CD4-positive, alpha-beta memory T cell (primary cell): ENCODE measurements around the gene SLC4A11. TPM values are rescaled to one million over a fixed set of nuclear protein-coding genes. Genes with fewer than 3 reads are reported as not detected.

Source experiments
- CTCF ChIA-PET: fragments of 350-600 bp; sonication (Branson Sonifier 250); formaldehyde crosslinking; loops from one replicate; lab custom pipeline; 2021; ENCODE audit warnings: inconsistent platforms; ENCODE audit not compliant: partially characterized antibody; lab: Charles Lee
- POLR2A ChIA-PET: fragments of 350-600 bp; sonication (Branson Sonifier 250); formaldehyde crosslinking; loops from one replicate; lab custom pipeline; 2021; ENCODE audit not compliant: partially characterized antibody; lab: Charles Lee
- DNase-seq, 5 donors: peaks; one replicate each; pipeline versions ENCODE4 v3.0.0 to v3.0.0-alpha.2; 2020 to 2022; ENCODE audit warnings: mixed read lengths in 1 of 5
- H3K27ac ChIP-seq: one replicate; pipeline ENCODE4 v1.7.0; 2013; ENCODE audit warnings: low read depth, low read length
- H3K27me3 ChIP-seq: 2 replicates; pipeline ENCODE4 v1.7.0; 2013; ENCODE audit warnings: mild to moderate bottlenecking, low read length, moderate library complexity; ENCODE audit not compliant: insufficient read depth
- H3K36me3 ChIP-seq: 2 replicates; pipeline ENCODE4 v1.7.0; 2013; ENCODE audit warnings: mild to moderate bottlenecking, low read length, moderate library complexity; ENCODE audit not compliant: insufficient read depth
- H3K4me1 ChIP-seq: 2 replicates; pipeline ENCODE4 v1.7.0; 2013; ENCODE audit warnings: mild to moderate bottlenecking, low read length, moderate library complexity; ENCODE audit not compliant: insufficient read depth
- H3K4me3 ChIP-seq, 2 donors: one replicate each; pipeline ENCODE4 v1.7.0; 2013; ENCODE audit warnings: low read length in 2 of 2, mild to moderate bottlenecking in 1 of 2
- H3K9me3 ChIP-seq, 2 donors: one replicate each; pipeline ENCODE4 v1.7.0; 2013; ENCODE audit warnings: low read length in 2 of 2, control low read depth in 1 of 2; ENCODE audit not compliant: control insufficient read depth in 1 of 2
- H3K27ac Mint-ChIP-seq, 7 donors: one replicate each; pipeline ENCODE4 v1.8.0; 2020 to 2021; ENCODE audit warnings: mixed read lengths in 7 of 7, mild to moderate bottlenecking in 6 of 7, inconsistent platforms in 3 of 7, moderate library complexity in 3 of 7
- H3K27me3 Mint-ChIP-seq, 2 donors: one replicate each; pipeline ENCODE4 v1.8.0; 2020 to 2021; ENCODE audit warnings: mixed read lengths in 2 of 2
- H3K36me3 Mint-ChIP-seq, 2 donors: one replicate each; pipeline ENCODE4 v1.8.0; 2020 to 2021; ENCODE audit warnings: mixed read lengths in 2 of 2, inconsistent platforms in 1 of 2, mild to moderate bottlenecking in 1 of 2
- H3K4me1 Mint-ChIP-seq, 4 donors: one replicate each; pipeline ENCODE4 v1.8.0; 2020 to 2021; ENCODE audit warnings: mixed read lengths in 4 of 4, mild to moderate bottlenecking in 1 of 4
- H3K4me3 Mint-ChIP-seq, 8 donors: one replicate each; pipeline ENCODE4 v1.8.0; 2020 to 2021; ENCODE audit warnings: mixed read lengths in 8 of 8, mild to moderate bottlenecking in 7 of 8, moderate library complexity in 6 of 8, inconsistent platforms in 3 of 8
- H3K9me3 Mint-ChIP-seq, 8 donors: one replicate each; pipeline ENCODE4 v1.8.0; 2020 to 2021; ENCODE audit warnings: mixed read lengths in 8 of 8, mild to moderate bottlenecking in 5 of 8, inconsistent platforms in 3 of 8, moderate library complexity in 1 of 8
- intact Hi-C: fragments of 100-400 bp; cut with micrococcal nuclease; formaldehyde crosslinking; loops from one replicate; pipeline ENCODE4 v1.15.1; 2023
- polyA plus RNA-seq, 2 donors: library from polyadenylated mRNA; unstranded; fragments of 300-500 nt; fragmentation: Illumina TruSeq; gene quantifications; one replicate each; pipeline ENCODE4 v1.2.3, GENCODE V29; 2021
- total RNA-seq, 2 experiments: library from RNA; stranded (reverse); gene quantifications; one replicate each; pipeline ENCODE4 v1.2.3, GENCODE V29; 2021

SLC4A11 gene
- total and polyA plus RNA-seq, 4 experiments from 2014 or later = 0.35 to 0.83 (median 0.37) TPM; not detected in 1

GRCh38 chr20:3210346-3210745 lies 28.6 kb downstream of the SLC4A11 start:
- H3K27ac Mint-ChIP-seq = peak overlapping the region in 6 of 7 donors; percentile 33 to 92 (median 70)
- H3K9me3 Mint-ChIP-seq = no peaks in the 10 kb centered on the region
- peak overlapping the region; percentile 72 for H3K27ac ChIP-seq
- H3K36me3 ChIP-seq = peaks cover 18% of the 10 kb centered on the region
- peaks cover 17 to 39% (median 22%) of the 10 kb centered on the region in 4 donors for H3K4me1 Mint-ChIP-seq
- H3K9me3 ChIP-seq = no peaks in the 10 kb centered on the region
- DNase-seq = no peak
- H3K27me3 ChIP-seq = no peaks in the 10 kb centered on the region
- no peaks in the 10 kb centered on the region for H3K27me3 Mint-ChIP-seq
- H3K36me3 Mint-ChIP-seq = peaks cover 11 to 29% of the 10 kb centered on the region in 2 donors
- H3K4me1 ChIP-seq = peaks cover 21% of the 10 kb centered on the region
- ChIA-PET CTCF (interaction anchor here (2.7 kb wide), 1 partner anchor 8 kb away, joined by 19 read pairs; no protein-coding TSS in a partner anchor), POLR2A (interaction anchor here (1.2 to 3.7 kb wide), 3 partner anchors 13 to 164 kb away, joined by 4 to 15 read pairs (median 13); partner anchors contain the start of genes MRPS26 and SLC4A11)
- peak overlapping the region; percentile 84 to 97 (median 94) for H3K4me3 Mint-ChIP-seq
- intact Hi-C loops = no loop called here
- H3K4me3 ChIP-seq = peak overlapping the region; percentile 70 to 89

- no peaks in the 10 kb centered on the region for H3K9me3 Mint-ChIP-seq
- H3K4me3 Mint-ChIP-seq = peak overlapping the region; percentile 84 to 97 (median 94)
- no peaks in the 10 kb centered on the region for H3K9me3 ChIP-seq
- H3K4me1 ChIP-seq = peaks cover 22% of the 10 kb centered on the region
- H3K27ac Mint-ChIP-seq = peak overlapping the region; percentile 64 to 97 (median 95)
- H3K27me3 ChIP-seq = no peaks in the 10 kb centered on the region
- peak overlapping the region; percentile 72 for H3K27ac ChIP-seq
- peaks cover 17 to 40% (median 22%) of the 10 kb centered on the region in 4 donors for H3K4me1 Mint-ChIP-seq
- CTCF ChIA-PET = interaction anchor here (2.7 kb wide), 1 partner anchor 9 kb away, joined by 19 read pairs; no protein-coding TSS in a partner anchor
- POLR2A ChIA-PET = interaction anchor here (1.0 to 3.7 kb wide), 8 partner anchors 10 to 164 kb away, joined by 3 to 15 read pairs (median 6); partner anchors contain the start of genes MRPS26 and SLC4A11
- DNase-seq = peak in 1 of 5 donors; percentile 5
- no peaks in the 10 kb centered on the region for H3K27me3 Mint-ChIP-seq
- H3K36me3 Mint-ChIP-seq = peaks cover 11 to 26% of the 10 kb centered on the region in 2 donors
- H3K36me3 ChIP-seq = peaks cover 14% of the 10 kb centered on the region
- intact Hi-C loops = no loop called here
- H3K4me3 ChIP-seq = peak overlapping the region; percentile 70 to 89
These were observed 29.1 kb downstream of the SLC4A11 start for GRCh38 chr20:3209946-3210317.

GRCh38 chr20:3209257-3209945 lies 29.6 kb downstream of the SLC4A11 start, which contains the start of gene ITPA:
Gene ITPA (plus strand): TSS chr20:3209498. CDS start chr20:3209552, 54 bp downstream.
- Mint-ChIP-seq H3K4me3 (peak within 1 kb of the TSS; percentile 84 to 97 (median 94)), H3K27ac (peak within 1 kb of the TSS; percentile 64 to 97 (median 95)), H3K9me3 (no peaks in the 10 kb centered on the region), H3K36me3 (peaks cover 11 to 28% of the 10 kb centered on the region in 2 donors), H3K4me1 (peaks cover 19 to 45% (median 25%) of the 10 kb centered on the region in 4 donors), H3K27me3 (no peaks in the 10 kb centered on the region)
- Histone ChIP-seq H3K9me3 (no peaks in the 10 kb centered on the region), H3K27me3 (no peaks in the 10 kb centered on the region), H3K4me1 (peaks cover 27% of the 10 kb centered on the region), H3K36me3 (peaks cover 12% of the 10 kb centered on the region), H3K27ac (peak within 1 kb of the TSS; percentile 72), H3K4me3 (peak within 1 kb of the TSS; percentile 70 to 89)
- POLR2A ChIA-PET = interaction anchor here (1.0 to 3.7 kb wide), 9 partner anchors 9 to 163 kb away, joined by 3 to 15 read pairs (median 6); partner anchors contain the start of genes FASTKD5, MRPS26, SLC4A11 and UBOX5
- CTCF ChIA-PET = interaction anchor here (1.6 to 2.7 kb wide), 2 partner anchors 9 to 156 kb away, joined by 5 to 19 read pairs; no protein-coding TSS in a partner anchor
- peak; percentile 43 to 54 (median 49) for DNase-seq
- intact Hi-C loops = no loop called here

GRCh38 chr20:3208786-3209256 lies 30.2 kb downstream of the SLC4A11 start:
- H3K4me1 ChIP-seq = peaks cover 27% of the 10 kb centered on the region
- CTCF ChIA-PET = interaction anchor here (1.6 to 2.7 kb wide), 2 partner anchors 10 to 155 kb away, joined by 5 to 19 read pairs; no protein-coding TSS in a partner anchor
- H3K27me3 Mint-ChIP-seq = no peaks in the 10 kb centered on the region
- intact Hi-C loops = no loop called here
- H3K4me3 ChIP-seq = peak overlapping the region; percentile 70 to 89
- peaks cover 19 to 50% (median 29%) of the 10 kb centered on the region in 4 donors for H3K4me1 Mint-ChIP-seq
- H3K27me3 ChIP-seq = no peaks in the 10 kb centered on the region
- H3K4me3 Mint-ChIP-seq = peak overlapping the region; percentile 84 to 97 (median 94)
- H3K9me3 ChIP-seq = no peaks in the 10 kb centered on the region
- no peaks in the 10 kb centered on the region for H3K9me3 Mint-ChIP-seq
- H3K36me3 ChIP-seq = peaks cover 9% of the 10 kb centered on the region
- H3K36me3 Mint-ChIP-seq = peaks cover 9 to 31% of the 10 kb centered on the region in 2 donors
- peak overlapping the region; percentile 64 to 96 (median 93) for H3K27ac Mint-ChIP-seq
- peak in 2 of 5 donors; percentile 5 to 18 for DNase-seq
- POLR2A ChIA-PET = interaction anchor here (0.6 to 3.7 kb wide), 10 partner anchors 8 to 163 kb away, joined by 3 to 15 read pairs (median 6); partner anchors contain the start of genes FASTKD5, MRPS26, SLC4A11 and UBOX5
- peak overlapping the region; percentile 72 for H3K27ac ChIP-seq

DNA sequence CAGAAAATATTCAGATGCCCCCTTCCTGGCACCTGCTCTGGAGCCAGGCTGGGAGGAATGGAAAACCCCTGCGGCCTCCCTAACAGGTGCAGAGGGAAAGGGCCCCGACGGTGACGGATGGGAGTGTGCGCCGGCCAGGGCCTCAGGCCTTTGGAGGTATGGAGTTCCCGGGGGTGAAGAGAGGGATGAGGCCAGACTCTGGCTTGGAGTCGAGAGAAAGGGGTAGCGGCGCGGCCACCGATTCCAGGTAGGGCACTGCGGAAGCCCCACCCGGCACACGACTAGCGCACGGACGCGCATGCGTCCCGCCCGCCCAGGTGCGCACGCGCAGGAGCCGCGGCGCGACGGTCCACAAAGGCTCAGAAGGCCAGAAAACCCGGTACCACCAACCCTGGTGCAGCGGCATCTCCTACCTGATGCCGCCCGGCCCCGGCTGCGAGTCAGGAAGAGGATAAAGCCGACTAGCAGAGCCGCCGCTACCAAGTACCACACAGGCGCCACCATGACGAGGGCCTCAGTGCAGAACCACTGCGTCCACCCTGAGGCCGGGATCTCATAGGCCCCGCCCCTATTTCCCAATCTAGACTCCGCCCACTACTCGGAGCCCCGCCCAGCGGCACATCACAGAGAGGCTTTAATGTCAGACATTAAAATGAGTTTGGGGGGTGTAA lies 34.7 kb downstream of the SLC4A11 start, which contains the start of gene DDRGK1:
DDRGK1 (minus strand) TSS at position 559 of the 671 bp plus-strand sequence; CDS start at position 504, 55 bp downstream.
- peak; percentile 86 to 92 (median 91) for DNase-seq
- ChIA-PET CTCF (interaction anchor here (0.6 to 1.0 kb wide), 2 partner anchors 23 to 45 kb away, joined by 3 read pairs; partner anchors contain the start of genes FASTKD5 and UBOX5), POLR2A (interaction anchor here (0.9 to 2.9 kb wide), 11 partner anchors 14 to 564 kb away, joined by 3 to 29 read pairs (median 4); partner anchors contain the start of genes ADISSP, FASTKD5, MRPS26 and UBOX5)
- Mint-ChIP-seq H3K4me1 (peaks cover 9 to 38% (median 24%) of the 10 kb centered on the region in 4 donors), H3K36me3 (peaks cover 13 to 36% of the 10 kb centered on the region in 2 donors), H3K27ac (peak within 1 kb of the TSS; percentile 96 to 97 (median 97)), H3K4me3 (peak within 1 kb of the TSS; percentile 93 to 98 (median 97)), H3K9me3 (no peaks in the 10 kb centered on the region), H3K27me3 (no peaks in the 10 kb centered on the region)
- intact Hi-C loops = loop anchor here (1.0 to 5.0 kb wide), 4 partner anchors 31 to 204 kb away; partner anchors contain the start of genes FASTKD5, LZTS3 and UBOX5
- no peaks in the 10 kb centered on the region for H3K9me3 ChIP-seq
- H3K27me3 ChIP-seq = no peaks in the 10 kb centered on the region
- peak within 1 kb of the TSS; percentile 91 for H3K27ac ChIP-seq
- H3K36me3 ChIP-seq = peaks cover 13% of the 10 kb centered on the region
- H3K4me1 ChIP-seq = peaks cover 31% of the 10 kb centered on the region
- H3K4me3 ChIP-seq = peak within 1 kb of the TSS; percentile 94 to 99
